ENCODE measurements around the gene CNTN4.
"Not testable (repeated sequence)": the region's sequence is repeated elsewhere in the genome, so short reads cannot be mapped to it uniquely, and the experiment has no call there.

CNTN4 gene

GRCh38 chr3:2517500-2518172, 419.0 kb downstream of the CNTN4 start:
- no peak for DNase-seq (ENCODE audit: low read depth)

- DNase-seq (ENCODE audit: low read depth), result no peak
Observed at GRCh38 chr3:2523281-2523836, 424.7 kb downstream of the CNTN4 start.

- no peak for DNase-seq (ENCODE audit: low read depth)
Observed at GRCh38 chr3:2525968-2526367, 427.3 kb downstream of the CNTN4 start.

- no peak for DNase-seq (ENCODE audit: low read depth)
Observed at GRCh38 chr3:2526926-2527325, 428.3 kb downstream of the CNTN4 start.

GRCh38 chr3:2527328-2527727, 428.7 kb downstream of the CNTN4 start:
- DNase-seq (ENCODE audit: low read depth), result not testable (repeated sequence)

GRCh38 chr3:2534767-2535166, 436.1 kb downstream of the CNTN4 start:
- DNase-seq (ENCODE audit: low read depth), result not testable (repeated sequence)

- DNase-seq (ENCODE audit: low read depth), result no peak
Observed at GRCh38 chr3:2535206-2535605, 436.5 kb downstream of the CNTN4 start.

- no peak for DNase-seq (ENCODE audit: low read depth)
Observed at GRCh38 chr3:2536575-2536974, 437.9 kb downstream of the CNTN4 start.

- DNase-seq (ENCODE audit: low read depth), result no peak
Observed at GRCh38 chr3:2540115-2540514, 441.4 kb downstream of the CNTN4 start.

- no peak for DNase-seq (ENCODE audit: low read depth)
Observed at GRCh38 chr3:2543247-2543646, 444.6 kb downstream of the CNTN4 start.

- no peak for DNase-seq (ENCODE audit: low read depth)
Observed at GRCh38 chr3:2544212-2544611, 445.5 kb downstream of the CNTN4 start.

GRCh38 chr3:2544718-2545117, 446.1 kb downstream of the CNTN4 start:
- no peak for DNase-seq (ENCODE audit: low read depth)

- DNase-seq (ENCODE audit: low read depth), result no peak
Observed at GRCh38 chr3:2547049-2547448, 448.4 kb downstream of the CNTN4 start.

- DNase-seq (ENCODE audit: low read depth), result no peak
Observed at GRCh38 chr3:2554656-2555055, 456.0 kb downstream of the CNTN4 start.

- DNase-seq (ENCODE audit: low read depth), result no peak
Observed at GRCh38 chr3:2558796-2559195, 460.1 kb downstream of the CNTN4 start.

- DNase-seq (ENCODE audit: low read depth), result no peak
Observed at GRCh38 chr3:2567451-2567850, 468.8 kb downstream of the CNTN4 start.

- no peak for DNase-seq (ENCODE audit: low read depth)
Observed at GRCh38 chr3:2568156-2568555, 469.5 kb downstream of the CNTN4 start.

GRCh38 chr3:2568929-2569328, 470.3 kb downstream of the CNTN4 start:
- no peak for DNase-seq (ENCODE audit: low read depth)

GRCh38 chr3:2577571-2577970, 478.9 kb downstream of the CNTN4 start:
- DNase-seq (ENCODE audit: low read depth), result no peak

GRCh38 chr3:2578560-2578959, 479.9 kb downstream of the CNTN4 start:
- DNase-seq (ENCODE audit: low read depth), result no peak

GRCh38 chr3:2579206-2579605, 480.5 kb downstream of the CNTN4 start:
- DNase-seq (ENCODE audit: low read depth), result no peak

- no peak for DNase-seq (ENCODE audit: low read depth)
Observed at GRCh38 chr3:2583046-2583445, 484.4 kb downstream of the CNTN4 start.

- DNase-seq (ENCODE audit: low read depth), result no peak
Observed at GRCh38 chr3:2589336-2589969, 490.8 kb downstream of the CNTN4 start.

- no peak for DNase-seq (ENCODE audit: low read depth)
Observed at GRCh38 chr3:2595486-2595885, 496.8 kb downstream of the CNTN4 start.
